HL-60 (cell line): ENCODE results near the gene UBL4B.

Source experiments
- POLR2AphosphoS5 ChIP-seq: IDR thresholded peaks from 2 replicates; pipeline ENCODE4 v1.6.1; 2012; ENCODE audit warnings: low read depth
- TF ChIP-seq, protein P1 (sequence below): IDR thresholded peaks from one replicate; pipeline ENCODE4 v1.5.1; 2011; ENCODE audit warnings: low read length, control low read depth, inconsistent platforms; ENCODE audit not compliant: insufficient read depth
- TF ChIP-seq, protein P2 (sequence below): IDR thresholded peaks from 2 replicates; pipeline ENCODE4 v1.6.1; 2012; ENCODE audit warnings: low read depth; ENCODE audit not compliant: insufficient replicate concordance

DNA sequence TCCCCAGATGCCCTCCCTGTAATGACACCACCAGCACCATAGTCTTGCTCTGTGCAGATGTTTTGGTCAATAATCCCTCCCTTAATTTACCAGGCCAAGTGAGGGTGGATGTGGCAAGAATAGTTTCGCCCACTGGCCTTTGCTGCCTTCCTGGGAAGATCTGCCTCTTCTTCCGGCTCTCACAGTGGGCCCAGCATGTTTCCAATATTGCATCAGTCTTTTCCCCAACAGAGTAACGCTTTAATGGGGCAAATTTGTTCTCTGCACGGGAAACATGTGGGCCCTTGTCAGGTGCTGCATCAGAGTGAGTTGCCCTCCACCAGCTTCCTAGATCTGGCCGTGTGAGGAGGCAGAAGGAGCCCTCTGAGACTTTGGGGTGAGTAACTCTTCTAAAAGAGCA lies 29.8 kb upstream of the UBL4B start:
- TF ChIP-seq, protein P1, sequence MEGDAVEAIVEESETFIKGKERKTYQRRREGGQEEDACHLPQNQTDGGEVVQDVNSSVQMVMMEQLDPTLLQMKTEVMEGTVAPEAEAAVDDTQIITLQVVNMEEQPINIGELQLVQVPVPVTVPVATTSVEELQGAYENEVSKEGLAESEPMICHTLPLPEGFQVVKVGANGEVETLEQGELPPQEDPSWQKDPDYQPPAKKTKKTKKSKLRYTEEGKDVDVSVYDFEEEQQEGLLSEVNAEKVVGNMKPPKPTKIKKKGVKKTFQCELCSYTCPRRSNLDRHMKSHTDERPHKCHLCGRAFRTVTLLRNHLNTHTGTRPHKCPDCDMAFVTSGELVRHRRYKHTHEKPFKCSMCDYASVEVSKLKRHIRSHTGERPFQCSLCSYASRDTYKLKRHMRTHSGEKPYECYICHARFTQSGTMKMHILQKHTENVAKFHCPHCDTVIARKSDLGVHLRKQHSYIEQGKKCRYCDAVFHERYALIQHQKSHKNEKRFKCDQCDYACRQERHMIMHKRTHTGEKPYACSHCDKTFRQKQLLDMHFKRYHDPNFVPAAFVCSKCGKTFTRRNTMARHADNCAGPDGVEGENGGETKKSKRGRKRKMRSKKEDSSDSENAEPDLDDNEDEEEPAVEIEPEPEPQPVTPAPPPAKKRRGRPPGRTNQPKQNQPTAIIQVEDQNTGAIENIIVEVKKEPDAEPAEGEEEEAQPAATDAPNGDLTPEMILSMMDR = no peak
- TF ChIP-seq, protein P2, sequence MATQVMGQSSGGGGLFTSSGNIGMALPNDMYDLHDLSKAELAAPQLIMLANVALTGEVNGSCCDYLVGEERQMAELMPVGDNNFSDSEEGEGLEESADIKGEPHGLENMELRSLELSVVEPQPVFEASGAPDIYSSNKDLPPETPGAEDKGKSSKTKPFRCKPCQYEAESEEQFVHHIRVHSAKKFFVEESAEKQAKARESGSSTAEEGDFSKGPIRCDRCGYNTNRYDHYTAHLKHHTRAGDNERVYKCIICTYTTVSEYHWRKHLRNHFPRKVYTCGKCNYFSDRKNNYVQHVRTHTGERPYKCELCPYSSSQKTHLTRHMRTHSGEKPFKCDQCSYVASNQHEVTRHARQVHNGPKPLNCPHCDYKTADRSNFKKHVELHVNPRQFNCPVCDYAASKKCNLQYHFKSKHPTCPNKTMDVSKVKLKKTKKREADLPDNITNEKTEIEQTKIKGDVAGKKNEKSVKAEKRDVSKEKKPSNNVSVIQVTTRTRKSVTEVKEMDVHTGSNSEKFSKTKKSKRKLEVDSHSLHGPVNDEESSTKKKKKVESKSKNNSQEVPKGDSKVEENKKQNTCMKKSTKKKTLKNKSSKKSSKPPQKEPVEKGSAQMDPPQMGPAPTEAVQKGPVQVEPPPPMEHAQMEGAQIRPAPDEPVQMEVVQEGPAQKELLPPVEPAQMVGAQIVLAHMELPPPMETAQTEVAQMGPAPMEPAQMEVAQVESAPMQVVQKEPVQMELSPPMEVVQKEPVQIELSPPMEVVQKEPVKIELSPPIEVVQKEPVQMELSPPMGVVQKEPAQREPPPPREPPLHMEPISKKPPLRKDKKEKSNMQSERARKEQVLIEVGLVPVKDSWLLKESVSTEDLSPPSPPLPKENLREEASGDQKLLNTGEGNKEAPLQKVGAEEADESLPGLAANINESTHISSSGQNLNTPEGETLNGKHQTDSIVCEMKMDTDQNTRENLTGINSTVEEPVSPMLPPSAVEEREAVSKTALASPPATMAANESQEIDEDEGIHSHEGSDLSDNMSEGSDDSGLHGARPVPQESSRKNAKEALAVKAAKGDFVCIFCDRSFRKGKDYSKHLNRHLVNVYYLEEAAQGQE = no peak
- no peak for TF ChIP-seq POLR2AphosphoS5
